Body of pancreas (tissue), 4 donors: ENCODE results near the gene PLIN4. TPM values are rescaled to one million over a fixed set of nuclear protein-coding genes. Genes with fewer than 3 reads are reported as not detected.
"Not testable (repeated sequence)": the region's sequence is repeated elsewhere in the genome, so short reads cannot be mapped to it uniquely, and the experiment has no call there.

Experiments used
- ATAC-seq: fragments of 150-250 bp; one replicate; pipeline ENCODE4 v1.9.1; 2016
- DNase-seq, 4 donors: peaks; one replicate each; pipeline ENCODE4 v3.0.0-alpha.2; 2019
- H3K27ac ChIP-seq, 4 donors: fragments of 200-600 bp; sonication (generic); 1 replicate in 3 of 4; 2 replicates in 1 of 4; pipeline versions ENCODE4 v1.5.1 to v1.6.1; 2016 to 2019; ENCODE audit warnings: mild to moderate bottlenecking in 1 of 4, mixed read lengths in 1 of 4, moderate library complexity in 1 of 4
- H3K27me3 ChIP-seq, 2 donors: fragments of 200-600 bp; sonication (generic); one replicate each; pipeline ENCODE4 v1.6.0; 2016; ENCODE audit warnings: mild to moderate bottlenecking in 1 of 2
- H3K36me3 ChIP-seq, 2 donors: fragments of 200-600 bp; sonication (generic); replicated peaks in 1 of 2; 2 replicates each; pipeline ENCODE4 v1.5.1; 2016; ENCODE audit warnings: low read depth in 2 of 2; ENCODE audit not compliant: insufficient read depth in 1 of 2
- H3K4me1 ChIP-seq: fragments of 200-600 bp; sonication (generic); one replicate; pipeline ENCODE4 v1.6.0; 2016
- H3K4me3 ChIP-seq, 2 donors: fragments of 200-600 bp; sonication (generic); 1 replicate in 1 of 2; 2 replicates in 1 of 2; pipeline ENCODE4 v1.5.1; 2016 to 2019
- H3K9me3 ChIP-seq, 3 donors: fragments of 200-600 bp; sonication (generic); 1 replicate in 2 of 3; 2 replicates in 1 of 3; pipeline ENCODE4 v1.5.1; 2016
- POLR2A ChIP-seq, 3 donors: fragments of 450-650 bp; IDR thresholded peaks; one replicate each; pipeline ENCODE4 v1.6.1; 2016; ENCODE audit warnings: antibody characterized with exemption in 3 of 3, mild to moderate bottlenecking in 2 of 3
- WGBS, 2 donors: methylation state at CpG; one replicate each; pipeline ENCODE4 v1.1.5; 2017; 5-methylcytosine and 5-hydroxymethylcytosine counted together
- intact Hi-C: fragments of 100-400 bp; cut with DNase I; formaldehyde crosslinking; loops from one replicate; pipeline ENCODE4 v1.15.1; 2023
- total RNA-seq, 2 donors: library from RNA; depleted of rRNA; stranded (reverse); fragments of >200 nt; gene quantifications; one replicate each; pipeline ENCODE4 v1.1.0, GENCODE V29; 2016
- TF ChIP-seq, protein P1 (sequence below), 7 experiments: fragments of 450-650 bp in 4 of 7; fragments of 200-600 bp in 3 of 7; sonication (generic) in 3 of 7; IDR thresholded peaks; one replicate each; pipeline ENCODE4 v1.5.1; 2016 to 2019; ENCODE audit warnings: antibody characterized with exemption in 7 of 7

Gene PLIN4
- total RNA-seq, 2 donors from 2014 or later, result 18.9 to 125 TPM

DNA sequence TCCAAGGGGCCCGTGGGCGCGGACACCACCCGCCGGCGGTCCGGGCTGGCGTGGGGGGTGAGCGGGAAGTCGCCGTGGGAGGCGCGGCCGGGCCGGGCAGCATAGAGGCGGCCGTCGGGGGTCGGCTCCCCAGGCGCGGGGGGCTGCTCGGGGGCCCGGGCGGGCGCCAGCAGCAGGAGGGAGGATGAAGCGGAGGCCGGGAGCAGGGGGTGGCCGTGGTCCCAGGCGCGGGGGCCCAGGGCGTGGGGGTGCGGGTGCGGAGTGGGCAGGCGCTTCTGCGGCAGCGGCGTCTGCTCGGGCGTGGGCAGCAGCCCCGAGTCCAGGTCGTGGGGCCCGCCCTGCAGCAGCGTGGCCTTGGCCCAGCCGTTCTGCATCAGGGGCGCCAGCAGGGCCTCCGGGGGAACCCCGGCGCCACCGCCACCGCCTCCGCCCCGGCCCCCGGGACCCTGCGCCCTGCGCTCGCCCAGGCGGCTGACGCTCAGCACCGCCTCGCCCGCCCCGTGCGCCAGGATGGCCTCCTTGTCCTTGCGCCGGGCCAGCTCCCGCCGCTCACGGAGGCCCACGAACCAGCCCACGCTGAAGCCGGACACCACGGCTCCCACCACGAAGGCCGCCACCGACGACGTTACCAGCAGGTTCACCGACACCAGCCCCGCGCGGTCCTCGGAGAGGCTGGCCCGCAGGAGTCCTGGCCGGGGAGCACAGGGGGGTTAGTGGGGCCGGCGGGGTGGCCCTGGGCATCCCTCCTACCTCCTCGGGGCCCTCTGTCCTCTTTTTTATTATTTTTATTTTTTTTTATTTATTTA lies 25.8 kb upstream of the PLIN4 start:
- ATAC-seq (no peak), DNase-seq (no peak)
- H3K9me3 ChIP-seq, result no peaks in the 10 kb centered on the region
- intact Hi-C loops, result no loop called here
- no peaks in the 10 kb centered on the region for H3K36me3 ChIP-seq
- 91 to 97% methylated on average over 49 to 58 of the region's 87 CpGs for WGBS, 2 donors
- H3K27ac ChIP-seq, result no peak overlapping the region
- no peak overlapping the region for H3K4me3 ChIP-seq
- H3K4me1 ChIP-seq, result peaks cover 35% of the 10 kb centered on the region
- no peaks in the 10 kb centered on the region for H3K27me3 ChIP-seq
- TF ChIP-seq, protein P1, sequence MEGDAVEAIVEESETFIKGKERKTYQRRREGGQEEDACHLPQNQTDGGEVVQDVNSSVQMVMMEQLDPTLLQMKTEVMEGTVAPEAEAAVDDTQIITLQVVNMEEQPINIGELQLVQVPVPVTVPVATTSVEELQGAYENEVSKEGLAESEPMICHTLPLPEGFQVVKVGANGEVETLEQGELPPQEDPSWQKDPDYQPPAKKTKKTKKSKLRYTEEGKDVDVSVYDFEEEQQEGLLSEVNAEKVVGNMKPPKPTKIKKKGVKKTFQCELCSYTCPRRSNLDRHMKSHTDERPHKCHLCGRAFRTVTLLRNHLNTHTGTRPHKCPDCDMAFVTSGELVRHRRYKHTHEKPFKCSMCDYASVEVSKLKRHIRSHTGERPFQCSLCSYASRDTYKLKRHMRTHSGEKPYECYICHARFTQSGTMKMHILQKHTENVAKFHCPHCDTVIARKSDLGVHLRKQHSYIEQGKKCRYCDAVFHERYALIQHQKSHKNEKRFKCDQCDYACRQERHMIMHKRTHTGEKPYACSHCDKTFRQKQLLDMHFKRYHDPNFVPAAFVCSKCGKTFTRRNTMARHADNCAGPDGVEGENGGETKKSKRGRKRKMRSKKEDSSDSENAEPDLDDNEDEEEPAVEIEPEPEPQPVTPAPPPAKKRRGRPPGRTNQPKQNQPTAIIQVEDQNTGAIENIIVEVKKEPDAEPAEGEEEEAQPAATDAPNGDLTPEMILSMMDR (IDR thresholded peaks at IDR 0.05), result no peak
- no peak for TF ChIP-seq POLR2A (IDR thresholded peaks at IDR 0.05)

DNA sequence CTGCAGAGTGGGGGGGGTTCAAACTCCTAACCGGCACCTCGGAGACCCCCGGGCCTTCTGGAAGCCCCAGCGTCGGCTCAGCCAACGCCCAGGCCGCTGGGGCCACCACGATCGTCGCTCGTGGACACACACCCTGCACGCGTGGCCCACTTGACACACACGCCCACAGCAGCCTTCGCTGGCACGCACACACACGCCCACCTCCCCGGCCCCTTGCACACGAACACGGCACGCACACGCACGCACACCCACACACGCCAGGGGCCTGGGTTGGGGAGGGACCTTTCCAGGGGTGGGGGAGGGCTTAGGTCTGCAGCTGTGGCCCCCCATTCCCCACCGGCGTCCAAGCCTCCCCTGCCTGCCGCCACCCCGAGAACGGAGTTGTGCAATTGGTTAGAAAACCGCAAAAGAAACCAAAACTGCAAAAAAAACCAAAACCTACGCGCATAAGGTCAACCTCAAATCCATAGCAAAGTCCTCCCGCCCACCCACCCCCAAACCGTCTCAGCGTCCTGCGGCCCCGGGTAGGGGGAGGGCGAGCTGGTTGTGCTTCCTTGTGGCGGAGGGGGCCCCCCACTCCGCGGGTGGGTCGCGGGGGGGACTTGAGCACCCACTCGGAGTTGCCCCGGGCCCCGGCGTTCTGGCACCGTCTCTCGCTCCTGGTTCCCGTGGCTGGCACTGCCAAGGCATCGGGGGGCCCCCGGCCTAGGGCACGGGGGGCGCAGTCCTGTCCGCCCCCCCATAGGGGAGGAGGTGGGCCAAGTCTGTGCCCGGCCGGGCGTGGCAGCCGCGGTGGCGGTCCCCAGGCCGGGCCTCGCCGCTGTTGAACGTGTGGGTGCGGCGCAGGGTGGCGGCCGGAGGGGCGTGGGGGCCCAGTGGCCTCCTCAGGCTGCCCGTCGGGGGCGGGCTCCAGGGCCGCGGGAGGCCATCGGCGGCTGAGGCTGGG lies 24.9 kb upstream of the PLIN4 start:
- TF ChIP-seq, protein P1 (IDR thresholded peaks at IDR 0.05), result no peak
- TF ChIP-seq POLR2A (IDR thresholded peaks at IDR 0.05), result no peak
- no peak for DNase-seq
- WGBS, 2 donors, result 85 to 94% methylated on average over 45 to 46 of the region's 77 CpGs

DNA sequence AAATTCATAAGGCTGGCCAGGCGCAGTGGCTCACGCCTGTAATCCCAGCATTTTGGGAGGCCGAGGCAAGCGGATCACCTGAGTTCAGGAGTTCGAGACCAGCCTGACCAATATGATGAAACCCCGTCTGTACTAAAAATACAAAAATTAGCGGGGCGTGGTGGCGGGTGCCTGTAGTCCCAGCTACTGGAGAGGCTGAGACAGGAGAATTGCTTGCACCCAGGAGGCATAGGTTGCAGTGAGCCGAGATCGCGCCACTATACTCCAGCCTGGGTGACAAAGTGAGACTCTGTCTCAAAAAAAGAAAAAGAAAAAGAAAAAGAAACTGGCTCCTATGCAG lies 23.5 kb upstream of the PLIN4 start:
- H3K4me3 ChIP-seq, DNase-seq, ATAC-seq, H3K9me3 ChIP-seq, intact Hi-C loops, H3K36me3 ChIP-seq, H3K27me3 ChIP-seq: not testable (repeated sequence)
- WGBS, 2 donors, result 79 to 95% methylated on average over 12 of the region's 12 CpGs
- peaks cover 48% of the 10 kb centered on the region for H3K4me1 ChIP-seq
- peak overlapping the region in 1 of 4 donors; percentile 82 for H3K27ac ChIP-seq

More for the DNA sequence above, 24.9 kb upstream of the PLIN4 start:
- no peak for ATAC-seq
- intact Hi-C loops, result no loop called here
- H3K4me3 ChIP-seq, result no peak overlapping the region
- H3K9me3 ChIP-seq, result no peaks in the 10 kb centered on the region
- peaks cover 43% of the 10 kb centered on the region for H3K4me1 ChIP-seq
- H3K27ac ChIP-seq, result no peak overlapping the region
- no peaks in the 10 kb centered on the region for H3K27me3 ChIP-seq
- H3K36me3 ChIP-seq, result no peaks in the 10 kb centered on the region

DNA sequence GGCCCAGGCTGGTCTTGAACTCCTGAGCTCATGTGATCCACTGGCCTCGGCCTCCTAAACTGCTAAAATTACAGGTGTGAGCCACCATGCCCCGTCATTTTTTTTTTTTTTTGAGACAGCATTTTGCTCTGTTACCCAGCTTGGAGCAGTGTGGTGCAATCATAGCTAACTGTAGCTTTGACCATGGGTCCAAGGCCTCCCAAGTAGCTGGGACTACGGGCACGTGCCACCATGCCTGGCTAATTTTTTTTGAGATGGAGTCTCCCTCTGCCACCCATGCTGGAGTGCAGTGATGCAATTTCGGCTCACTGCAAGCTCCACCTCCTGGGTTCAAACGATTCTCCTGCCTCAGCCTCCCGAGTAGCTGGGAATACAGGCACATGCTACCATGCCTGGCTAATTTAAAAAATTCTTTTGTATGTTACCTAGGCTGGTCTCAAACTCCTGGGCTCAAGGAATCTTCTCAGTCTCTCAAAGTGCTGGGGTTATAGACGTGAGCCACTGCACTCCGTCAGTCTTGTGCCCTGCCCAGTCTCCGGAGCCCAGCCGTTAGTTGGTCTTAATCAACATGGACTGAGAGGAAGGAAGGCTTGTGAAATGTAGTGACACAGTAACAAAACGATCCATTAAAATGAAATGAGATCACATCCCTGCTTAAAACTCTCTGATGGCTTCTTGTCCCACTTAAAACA lies 23.0 kb upstream of the PLIN4 start:
- no peaks in the 10 kb centered on the region for H3K27me3 ChIP-seq
- peak overlapping the region in 1 of 4 donors; percentile 82 for H3K27ac ChIP-seq
- TF ChIP-seq, protein P1 (IDR thresholded peaks at IDR 0.05), result no peak
- no peak for TF ChIP-seq POLR2A (IDR thresholded peaks at IDR 0.05)
- 70 to 87% methylated on average over 12 of the region's 12 CpGs for WGBS, 2 donors
- peaks cover 53% of the 10 kb centered on the region for H3K4me1 ChIP-seq
- DNase-seq (no peak), ATAC-seq (no peak)
- H3K9me3 ChIP-seq, result no peaks in the 10 kb centered on the region
- H3K4me3 ChIP-seq, result no peak overlapping the region
- no peaks in the 10 kb centered on the region for H3K36me3 ChIP-seq
- intact Hi-C loops, result no loop called here
